GM23248 (cell line): Measurements from ENCODE around the gene ACTA2. TPM values are rescaled to one million over a fixed set of nuclear protein-coding genes. Genes with fewer than 3 reads are reported as not detected.

Source experiments
- DNase-seq: peaks from one replicate; pipeline ENCODE4 v3.0.0-alpha.2; 2015
- H2AFZ ChIP-seq: fragments of 200-600 bp; sonication (generic); 2 replicates; pipeline ENCODE4 v1.6.1; 2016; ENCODE audit warnings: antibody characterized with exemption
- H3F3A ChIP-seq: fragments of 200-600 bp; sonication (generic); 2 replicates; pipeline ENCODE4 v1.6.1; 2016; ENCODE audit warnings: mild to moderate bottlenecking, antibody characterized with exemption, mixed run types; ENCODE audit not compliant: insufficient read depth
- H3K27ac ChIP-seq: fragments of 200-600 bp; sonication (generic); 2 replicates; pipeline ENCODE4 v1.5.1; 2016; ENCODE audit warnings: mild to moderate bottlenecking
- H3K27me3 ChIP-seq: fragments of 200-600 bp; sonication (generic); replicated peaks from 2 replicates; pipeline ENCODE4 v1.6.1; 2016; ENCODE audit warnings: mild to moderate bottlenecking; ENCODE audit not compliant: insufficient read depth
- H3K36me3 ChIP-seq: fragments of 200-600 bp; sonication (generic); 2 replicates; pipeline ENCODE4 v1.6.1; 2016; ENCODE audit warnings: low read depth, mild to moderate bottlenecking
- H3K4me1 ChIP-seq: fragments of 200-600 bp; sonication (generic); 2 replicates; pipeline ENCODE4 v1.6.1; 2016; ENCODE audit warnings: mild to moderate bottlenecking; ENCODE audit not compliant: insufficient read depth
- H3K4me2 ChIP-seq: fragments of 200-600 bp; sonication (generic); one replicate; pipeline ENCODE4 v1.6.1; 2016; ENCODE audit warnings: mild to moderate bottlenecking; ENCODE audit not compliant: unreplicated experiment
- H3K4me3 ChIP-seq: fragments of 200-600 bp; sonication (generic); 2 replicates; pipeline ENCODE4 v1.5.1; 2016; ENCODE audit warnings: mild to moderate bottlenecking
- H3K79me2 ChIP-seq: fragments of 200-600 bp; sonication (generic); 2 replicates; pipeline ENCODE4 v1.6.1; 2016; ENCODE audit warnings: mild to moderate bottlenecking; ENCODE audit not compliant: insufficient read depth
- H3K9ac ChIP-seq: fragments of 200-600 bp; sonication (generic); 2 replicates; pipeline ENCODE4 v1.6.1; 2016; ENCODE audit warnings: mild to moderate bottlenecking
- H3K9me2 ChIP-seq: fragments of 200-600 bp; sonication (generic); 2 replicates; pipeline ENCODE4 v1.6.1; 2016; ENCODE audit warnings: mixed run types, mild to moderate bottlenecking, moderate library complexity; ENCODE audit not compliant: insufficient read depth
- H3K9me3 ChIP-seq: fragments of 200-600 bp; sonication (generic); one replicate; pipeline ENCODE4 v1.6.1; 2017; ENCODE audit warnings: low read depth
- H4K20me1 ChIP-seq: fragments of 200-600 bp; sonication (generic); 2 replicates; pipeline ENCODE4 v1.6.0; 2016; ENCODE audit not compliant: insufficient read depth
- EZH2 ChIP-seq: fragments of 200-600 bp; sonication (generic); IDR thresholded peaks from 2 replicates; pipeline ENCODE4 v1.6.1; 2018; ENCODE audit warnings: antibody characterized with exemption, mild to moderate bottlenecking; ENCODE audit not compliant: insufficient read depth, poor library complexity, severe bottlenecking
- EZH2phosphoT487 ChIP-seq: fragments of 200-600 bp; sonication (generic); IDR thresholded peaks from 2 replicates; pipeline ENCODE4 v1.6.1; 2018; ENCODE audit warnings: antibody characterized with exemption, moderate library complexity, mild to moderate bottlenecking, low read depth; ENCODE audit not compliant: insufficient read depth
- WGBS, 2 experiments: methylation state at CpG; one replicate each; pipeline ENCODE4 v1.1.6; 2015 to 2017; ENCODE audit warnings: low lambda C conversion rate in 2 of 2, low coverage in 1 of 2; ENCODE audit errors: missing lambda C conversion rate in 2 of 2; 5-methylcytosine and 5-hydroxymethylcytosine counted together
- in situ Hi-C: fragments of 300-500 bp; cut with MboI; formaldehyde crosslinking; loops from 2 replicates; pipeline ENCODE4 v1.15.0; 2020
- polyA plus RNA-seq: library from polyadenylated mRNA; unstranded; fragments of >200 nt; fragmentation: Nextera tagmentation; extraction: Ambion mirVana; gene quantifications from 2 replicates; pipeline ENCODE4 v1.2.1, GENCODE V29; 2016
- total RNA-seq: library from RNA; depleted of rRNA; stranded (reverse); fragments of >200 nt; shearing (Covaris generic); gene quantifications from 2 replicates; pipeline ENCODE4 v1.2.3, GENCODE V29; 2014

ACTA2 gene
- total and polyA plus RNA-seq, 2 experiments from 2014 or later: 161 to 249 TPM

GRCh38 chr10:88964360-88964759 is 11.8 kb upstream of the ACTA2 start:
- 92 to 96% methylated on average over 1 of the region's 1 CpG for WGBS, 2 experiments
- no peak overlapping the region for H2AFZ ChIP-seq
- no peak for DNase-seq

GRCh38 chr10:88963318-88963717 is 10.7 kb upstream of the ACTA2 start:
- Histone ChIP-seq H3K9ac (no peak overlapping the region), H3K9me2 (no peaks in the 10 kb centered on the region), H3K79me2 (0 out of 2 replicates have a peak, but pooled peaks cover 26% of the 10 kb centered on the region), H3K9me3 (no peaks in the 10 kb centered on the region), H3K27me3 (no peaks in the 10 kb centered on the region), H3K27ac (no peak overlapping the region), H3K4me2 (no peak overlapping the region), H3F3A (peaks cover 12% of the 10 kb centered on the region; the same call in 1 of the 2 replicates), H3K36me3 (no peaks in the 10 kb centered on the region), H4K20me1 (no peaks in the 10 kb centered on the region), H2AFZ (no peak overlapping the region), H3K4me1 (peaks cover 26% of the 10 kb centered on the region), H3K4me3 (no peak overlapping the region)
- DNase-seq: no peak
- 78 to 87% methylated on average over 2 of the region's 2 CpGs for WGBS, 2 experiments
- in situ Hi-C loops: no loop called here
- no peak for TF ChIP-seq EZH2
- no peak for TF ChIP-seq EZH2phosphoT487

More at GRCh38 chr10:88964360-88964759, 11.8 kb upstream of the ACTA2 start:
- in situ Hi-C loops: no loop called here
- no peak overlapping the region for H3K4me3 ChIP-seq
- H3K27ac ChIP-seq: no peak overlapping the region
- H4K20me1 ChIP-seq: no peaks in the 10 kb centered on the region
- peaks cover 31% of the 10 kb centered on the region; the same call in 1 of the 2 replicates for H3K79me2 ChIP-seq
- peaks cover 28% of the 10 kb centered on the region for H3K4me1 ChIP-seq
- no peak overlapping the region for H3K9ac ChIP-seq
- H3K9me3 ChIP-seq: no peaks in the 10 kb centered on the region
- no peak overlapping the region for H3K4me2 ChIP-seq
- no peaks in the 10 kb centered on the region for H3K27me3 ChIP-seq
- no peak for TF ChIP-seq EZH2phosphoT487
- no peak for TF ChIP-seq EZH2
- H3F3A ChIP-seq: peaks cover 18% of the 10 kb centered on the region; the same call in 1 of the 2 replicates
- no peaks in the 10 kb centered on the region for H3K9me2 ChIP-seq
- no peaks in the 10 kb centered on the region for H3K36me3 ChIP-seq

DNA sequence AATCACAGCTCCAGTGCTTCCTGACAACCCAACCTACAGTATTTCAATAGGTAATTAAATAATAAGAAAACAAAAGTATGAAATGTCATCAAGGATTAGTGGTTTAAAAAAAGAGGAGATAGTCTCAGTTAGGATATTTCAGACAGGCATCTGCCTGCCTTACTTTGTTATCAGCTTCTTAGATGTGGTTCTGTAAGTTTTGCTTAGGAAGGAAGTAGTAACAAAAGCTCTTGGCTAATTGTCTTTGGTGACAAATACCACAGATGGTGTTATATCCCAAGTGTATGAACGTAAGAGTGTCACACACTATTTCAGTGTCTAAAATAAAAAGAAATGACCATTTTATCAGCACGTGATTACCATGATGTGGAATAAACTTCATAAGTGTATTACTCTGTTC is 9.8 kb upstream of the ACTA2 start:
- Histone ChIP-seq H3K9me2 (no peaks in the 10 kb centered on the region), H3K4me3 (no peak overlapping the region), H2AFZ (no peak overlapping the region), H3K27ac (no peak overlapping the region), H3K4me1 (peaks cover 22% of the 10 kb centered on the region), H3K9ac (no peak overlapping the region), H3K9me3 (no peaks in the 10 kb centered on the region), H3K27me3 (no peaks in the 10 kb centered on the region), H4K20me1 (no peaks in the 10 kb centered on the region), H3K4me2 (no peak overlapping the region), H3K36me3 (no peaks in the 10 kb centered on the region), H3K79me2 (0 out of 2 replicates have a peak, but pooled peaks cover 22% of the 10 kb centered on the region), H3F3A (peaks cover 12% of the 10 kb centered on the region; the same call in 1 of the 2 replicates)
- in situ Hi-C loops: no loop called here
- TF ChIP-seq EZH2phosphoT487 (no peak), EZH2 (no peak)
- WGBS, 2 experiments: 67 to 68% methylated on average over 2 of the region's 2 CpGs
- DNase-seq: no peak

DNA sequence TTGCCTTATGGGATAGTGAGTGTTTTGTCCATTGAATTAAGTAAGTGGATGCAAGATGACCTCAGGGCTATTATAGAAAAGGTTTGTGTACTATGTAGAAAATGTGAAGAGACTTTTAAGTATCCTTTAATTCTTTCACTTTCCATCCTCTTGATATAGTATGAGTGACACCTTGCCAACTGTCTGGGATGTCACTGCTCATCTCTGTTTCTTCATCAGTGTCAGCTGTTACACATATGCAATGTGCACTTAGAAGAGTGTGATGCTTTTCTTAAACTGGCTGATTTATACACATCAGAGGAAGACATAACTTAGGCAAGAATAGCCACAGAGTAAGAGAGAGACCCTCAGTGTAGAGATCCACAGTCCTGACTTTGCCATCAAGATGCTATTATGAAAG is 8.7 kb upstream of the ACTA2 start:
- no peak for DNase-seq
- H3K4me3 ChIP-seq: no peak overlapping the region
- no peak overlapping the region for H3K27ac ChIP-seq
- H3K79me2 ChIP-seq: 0 out of 2 replicates have a peak, but pooled peaks cover 12% of the 10 kb centered on the region
- H3K9ac ChIP-seq: no peak overlapping the region
- H3K27me3 ChIP-seq: no peaks in the 10 kb centered on the region
- in situ Hi-C loops: no loop called here
- no peaks in the 10 kb centered on the region for H3K36me3 ChIP-seq
- H3K9me3 ChIP-seq: no peaks in the 10 kb centered on the region
- H3K4me2 ChIP-seq: no peak overlapping the region
- H3F3A ChIP-seq: peaks cover 12% of the 10 kb centered on the region; the same call in 1 of the 2 replicates
- H3K9me2 ChIP-seq: no peaks in the 10 kb centered on the region
- TF ChIP-seq EZH2 (no peak), EZH2phosphoT487 (no peak)
- no peak overlapping the region for H2AFZ ChIP-seq
- H3K4me1 ChIP-seq: peaks cover 22% of the 10 kb centered on the region
- no peaks in the 10 kb centered on the region for H4K20me1 ChIP-seq

DNA sequence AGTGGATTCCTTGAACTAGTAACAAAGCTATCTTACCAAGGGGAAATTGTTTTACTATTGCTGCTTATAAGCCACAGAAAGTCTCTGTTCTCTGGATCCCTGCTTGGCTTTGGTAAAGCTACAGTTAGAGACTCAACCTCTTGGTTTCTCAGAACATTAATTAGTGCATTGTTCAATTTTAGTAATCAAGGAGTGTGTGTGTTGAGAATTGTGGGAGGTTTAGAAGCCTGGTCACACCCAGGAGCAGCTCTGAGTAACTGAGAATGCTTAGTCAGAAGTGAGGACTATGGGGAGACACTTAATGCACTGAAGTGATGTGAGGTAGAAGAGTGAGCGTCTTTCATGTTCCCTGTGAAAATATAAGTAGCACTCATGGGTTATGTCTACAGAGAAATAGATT is 8.2 kb upstream of the ACTA2 start:
- in situ Hi-C loops: no loop called here
- peaks cover 22% of the 10 kb centered on the region for H3K4me1 ChIP-seq
- H3K27me3 ChIP-seq: no peaks in the 10 kb centered on the region
- H4K20me1 ChIP-seq: no peaks in the 10 kb centered on the region
- TF ChIP-seq EZH2phosphoT487: no peak
- TF ChIP-seq EZH2: no peak
- DNase-seq: peak; percentile 50
- WGBS, 2 experiments: 77 to 89% methylated on average over 1 of the region's 1 CpG
- H2AFZ ChIP-seq: peak overlapping the region; percentile 32; the same call in 1 of the 2 replicates
- no peak overlapping the region for H3K4me2 ChIP-seq
- H3K27ac ChIP-seq: no peak overlapping the region; the same call in 1 of the 2 replicates
- H3K36me3 ChIP-seq: no peaks in the 10 kb centered on the region
- no peaks in the 10 kb centered on the region for H3K9me3 ChIP-seq
- H3K4me3 ChIP-seq: no peak overlapping the region
- H3K9ac ChIP-seq: no peak overlapping the region
- H3F3A ChIP-seq: peaks cover 12% of the 10 kb centered on the region; the same call in 1 of the 2 replicates
- H3K9me2 ChIP-seq: no peaks in the 10 kb centered on the region
- 0 out of 2 replicates have a peak, but pooled peaks cover 12% of the 10 kb centered on the region for H3K79me2 ChIP-seq
